CD4-positive, alpha-beta T cell treated with Interferon gamma for 1 hour (primary cell): ENCODE data around the gene FOXO4.

Experiments
- DNase-seq: peaks from one replicate; pipeline ENCODE4 v3.0.0-alpha.2; 2020

FOXO4 gene

DNA sequence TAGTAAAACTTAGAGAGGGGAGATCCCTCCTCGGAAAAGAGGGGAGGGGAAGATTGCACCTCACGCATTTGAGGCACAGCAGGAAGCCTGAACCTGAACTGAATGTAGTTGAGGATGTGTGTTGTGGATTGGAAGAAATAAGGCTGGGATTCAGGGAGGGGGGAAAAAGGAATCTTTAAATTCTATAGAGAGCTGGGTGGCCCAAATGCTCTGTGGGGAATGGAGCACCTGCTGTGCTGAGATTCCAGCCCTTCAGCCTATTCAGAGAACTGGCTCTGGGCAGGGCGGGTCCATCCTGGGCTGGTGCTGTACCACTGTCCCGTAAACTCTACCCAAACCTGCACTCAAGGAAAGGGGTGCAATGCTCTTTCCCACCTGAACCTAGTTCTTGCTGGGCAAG, 4.1 kb downstream of the FOXO4 start:
- no peak for DNase-seq

DNA sequence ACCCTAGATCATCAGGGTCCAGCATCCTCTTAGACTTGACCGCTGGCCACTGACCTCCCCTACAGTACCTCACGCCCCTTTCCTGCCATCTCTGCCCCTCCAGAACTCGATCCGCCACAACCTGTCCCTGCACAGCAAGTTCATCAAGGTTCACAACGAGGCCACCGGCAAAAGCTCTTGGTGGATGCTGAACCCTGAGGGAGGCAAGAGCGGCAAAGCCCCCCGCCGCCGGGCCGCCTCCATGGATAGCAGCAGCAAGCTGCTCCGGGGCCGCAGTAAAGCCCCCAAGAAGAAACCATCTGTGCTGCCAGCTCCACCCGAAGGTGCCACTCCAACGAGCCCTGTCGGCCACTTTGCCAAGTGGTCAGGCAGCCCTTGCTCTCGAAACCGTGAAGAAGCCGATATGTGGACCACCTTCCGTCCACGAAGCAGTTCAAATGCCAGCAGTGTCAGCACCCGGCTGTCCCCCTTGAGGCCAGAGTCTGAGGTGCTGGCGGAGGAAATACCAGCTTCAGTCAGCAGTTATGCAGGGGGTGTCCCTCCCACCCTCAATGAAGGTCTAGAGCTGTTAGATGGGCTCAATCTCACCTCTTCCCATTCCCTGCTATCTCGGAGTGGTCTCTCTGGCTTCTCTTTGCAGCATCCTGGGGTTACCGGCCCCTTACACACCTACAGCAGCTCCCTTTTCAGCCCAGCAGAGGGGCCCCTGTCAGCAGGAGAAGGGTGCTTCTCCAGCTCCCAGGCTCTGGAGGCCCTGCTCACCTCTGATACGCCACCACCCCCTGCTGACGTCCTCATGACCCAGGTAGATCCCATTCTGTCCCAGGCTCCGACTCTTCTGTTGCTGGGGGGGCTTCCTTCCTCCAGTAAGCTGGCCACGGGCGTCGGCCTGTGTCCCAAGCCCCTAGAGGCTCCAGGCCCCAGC, 5.2 kb downstream of the FOXO4 start:
- peak; percentile 13 for DNase-seq

DNA sequence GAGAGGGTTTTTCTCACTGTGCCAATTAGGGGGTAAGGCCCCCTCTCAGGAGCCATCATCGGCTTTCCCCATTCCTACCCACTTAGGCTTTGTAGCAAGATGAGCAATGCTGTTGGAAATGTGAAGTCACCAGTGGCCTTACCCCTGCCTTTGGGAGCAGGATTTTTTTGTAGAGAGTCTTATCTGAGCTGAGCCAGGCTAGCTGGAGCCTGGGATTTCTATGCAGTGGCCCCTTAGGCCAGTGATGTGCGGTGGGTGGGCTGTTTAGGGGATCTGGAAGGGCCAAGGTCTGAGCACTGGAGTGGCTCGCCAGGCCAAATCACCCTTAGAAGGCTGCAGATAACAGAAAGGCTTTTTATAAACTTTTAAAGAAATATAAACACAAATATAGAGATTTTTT, 6.6 kb downstream of the FOXO4 start:
- DNase-seq = no peak

- peak; percentile 61 for DNase-seq
Measured at GRCh38 chrX:71103110-71103983, 7.7 kb downstream of the FOXO4 start.

DNA sequence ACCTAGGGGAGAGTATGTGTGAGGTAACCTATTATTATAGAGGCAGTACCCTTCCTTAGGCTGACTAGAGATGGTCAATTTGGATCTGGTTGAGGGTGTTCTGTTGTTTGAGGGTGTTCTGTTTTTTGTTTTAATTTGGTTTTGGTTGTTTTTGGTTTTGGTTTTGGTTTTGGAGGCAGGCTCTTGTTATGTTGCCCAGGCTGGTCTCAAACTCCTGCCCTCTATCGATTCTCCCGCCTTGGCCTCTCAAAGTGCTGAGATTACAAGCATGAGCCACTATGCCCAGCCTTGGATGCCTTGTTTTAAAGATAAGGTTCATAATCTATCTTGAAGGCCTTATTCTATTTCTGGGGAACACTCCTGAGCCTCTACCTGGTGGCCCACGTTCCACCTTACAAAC, 10.0 kb downstream of the FOXO4 start:
- no peak for DNase-seq

DNA sequence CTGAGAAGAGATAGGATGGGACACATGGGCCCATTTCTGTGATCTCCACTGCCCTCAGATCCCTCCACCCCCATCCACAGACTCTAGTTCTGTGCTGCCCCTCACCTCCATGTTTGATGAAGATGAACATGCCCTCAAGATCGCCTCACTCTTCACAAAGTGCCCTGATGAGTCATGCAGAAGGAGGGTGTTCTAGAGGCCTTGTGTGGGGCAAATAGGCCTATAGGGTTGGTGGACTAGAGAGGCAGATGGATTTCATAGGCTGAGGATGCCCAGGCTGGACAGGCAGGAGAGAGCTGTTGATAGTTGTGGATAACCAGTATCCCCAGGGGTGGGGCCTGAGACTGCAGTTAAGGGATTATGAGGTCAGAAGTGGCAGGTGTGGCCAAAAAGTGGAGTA, 10.8 kb downstream of the FOXO4 start, which contains the start of gene CXorf65:
CXorf65 (minus strand) TSS at position 314 of the 400 bp plus-strand sequence; CDS start at position 130, 184 bp downstream.
- DNase-seq = peak; percentile 25

- DNase-seq = no peak
Measured at GRCh38 chrX:71107245-71107644, 11.6 kb downstream of the FOXO4 start.

DNA sequence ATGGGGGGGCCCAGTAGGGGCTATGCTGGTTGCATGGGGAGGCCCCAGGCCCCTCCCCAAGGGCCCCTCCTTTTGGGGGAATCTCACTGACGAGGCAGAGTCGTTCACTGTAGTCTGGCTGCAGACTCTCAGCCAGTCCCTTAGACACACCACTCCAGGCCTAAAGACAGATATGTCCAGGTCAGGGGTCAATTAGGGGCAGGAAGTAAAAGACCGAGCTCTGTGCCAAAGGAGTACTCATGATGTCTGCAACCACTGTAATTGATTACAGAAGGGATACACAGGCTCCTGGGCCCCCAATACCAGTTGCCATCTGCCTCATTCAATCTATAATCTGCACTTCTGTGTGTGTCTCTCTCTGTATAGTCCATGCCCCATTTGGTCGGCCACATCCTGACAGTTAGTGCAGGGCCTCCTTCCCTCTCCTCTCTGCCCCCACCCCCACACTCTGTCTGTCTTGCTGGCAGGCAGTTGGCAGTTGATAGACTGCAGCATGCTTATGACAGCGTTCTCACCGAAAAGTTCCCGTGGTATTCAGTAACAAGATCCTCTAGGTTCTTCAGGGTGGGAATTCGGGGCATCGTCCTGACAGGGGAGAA, 12.2 kb downstream of the FOXO4 start:
- DNase-seq = peak; percentile 30

- no peak for DNase-seq
Measured at GRCh38 chrX:71109051-71109450, 13.4 kb downstream of the FOXO4 start.

GRCh38 chrX:71111141-71111843, 15.6 kb downstream of the FOXO4 start, which contains the start of gene IL2RG:
TSS of gene IL2RG (minus strand) at chrX:71111577. CDS start at chrX:71111539, 38 bp downstream.
- DNase-seq = peak; percentile 90

DNA sequence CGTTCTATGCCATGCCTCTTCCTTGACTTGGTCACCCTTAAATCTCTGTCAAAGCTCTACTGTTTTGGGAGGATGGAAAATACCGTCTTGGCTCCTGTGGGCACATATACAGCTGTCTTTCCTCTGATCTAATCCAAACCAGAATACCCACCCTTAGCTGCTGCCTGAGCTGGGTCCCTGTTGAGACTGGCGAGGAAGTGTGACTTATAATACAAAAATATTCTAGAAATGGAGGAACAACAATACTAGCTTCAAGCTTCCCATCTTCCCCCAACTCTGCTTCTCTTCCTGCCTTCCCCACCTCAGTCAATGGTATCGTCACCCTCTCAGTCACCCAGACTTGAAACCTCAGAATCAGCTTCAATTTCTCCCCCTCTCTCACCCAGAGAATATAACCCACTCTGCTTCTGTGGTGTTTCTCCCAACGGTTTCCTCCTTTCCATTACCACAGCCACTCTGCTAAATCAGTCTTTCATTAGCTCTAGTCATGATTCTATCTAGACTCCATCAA, 16.3 kb downstream of the FOXO4 start:
- DNase-seq = peak; percentile 13

DNA sequence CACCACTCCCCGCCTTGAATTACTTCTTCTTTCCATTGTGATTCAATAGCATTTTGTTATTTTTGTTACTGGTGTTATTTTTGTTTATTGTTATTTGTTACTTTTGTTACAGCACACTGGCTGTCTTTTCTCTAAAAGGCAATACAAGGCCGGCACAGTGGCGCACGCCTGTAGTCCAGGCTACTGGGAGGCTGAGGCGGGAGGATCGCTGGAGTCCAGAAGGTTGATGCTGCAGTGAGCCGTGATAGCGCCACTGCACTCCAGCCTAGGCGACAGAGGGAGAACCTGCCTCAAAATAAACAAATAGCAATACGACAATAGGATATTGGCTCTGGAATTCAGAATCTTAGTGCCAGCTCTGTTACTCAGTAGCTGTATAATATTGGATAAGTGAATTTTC, 21.7 kb downstream of the FOXO4 start:
- no peak for DNase-seq

DNA sequence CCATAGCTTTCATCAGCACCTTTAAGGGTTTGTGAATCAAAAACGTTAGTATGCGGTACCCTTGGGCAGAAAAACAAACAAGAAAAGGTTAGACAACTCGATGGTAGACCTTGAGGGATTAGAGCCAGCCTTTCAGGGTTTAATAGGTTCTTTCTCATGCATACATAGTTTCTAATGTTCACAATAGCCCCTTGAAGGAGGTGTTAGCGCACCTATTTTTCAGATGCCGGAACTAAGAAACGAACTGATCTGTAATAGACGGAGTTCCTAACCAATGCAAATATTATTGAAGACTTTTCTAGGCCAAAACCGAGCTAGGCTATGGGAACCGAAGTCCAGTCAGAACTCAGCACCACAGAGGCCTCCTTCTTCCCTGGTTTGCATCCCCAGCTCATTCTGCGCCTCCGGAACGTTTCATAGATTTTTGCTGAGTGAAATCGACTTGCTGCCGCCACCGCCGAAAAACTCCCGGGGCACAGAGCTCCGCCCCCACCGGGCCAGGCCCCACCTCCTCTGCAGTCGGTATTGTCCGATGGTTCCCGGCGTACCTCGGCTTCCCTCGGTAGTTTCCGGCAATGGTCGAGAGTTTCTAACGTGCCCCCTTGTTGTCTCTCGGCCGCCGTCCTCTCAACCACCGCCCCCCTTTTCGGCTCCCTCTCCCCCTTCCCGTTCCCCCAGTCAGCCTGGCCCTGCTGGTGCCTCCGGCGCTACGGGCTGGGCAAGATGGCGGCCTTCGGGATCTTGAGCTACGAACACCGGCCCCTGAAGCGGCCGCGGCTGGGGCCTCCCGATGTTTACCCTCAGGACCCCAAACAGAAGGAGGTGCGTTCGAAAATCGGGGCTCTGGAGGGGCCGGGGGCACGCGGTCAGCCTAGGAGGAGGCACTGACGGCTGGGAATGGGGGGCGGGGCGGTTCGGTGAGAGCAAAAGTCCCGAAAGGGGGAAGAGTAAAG, 22.7 kb downstream of the FOXO4 start, which contains the start of gene MED12:
MED12 (plus strand) TSS at position 565 of the 953 bp plus-strand sequence; CDS start at position 724, 159 bp downstream.
- peak; percentile 83 for DNase-seq

GRCh38 chrX:71118985-71119535, 23.4 kb downstream of the FOXO4 start:
- DNase-seq = no peak

- no peak for DNase-seq
Measured at GRCh38 chrX:71128166-71128833, 32.6 kb downstream of the FOXO4 start.

- peak; percentile 74 for DNase-seq
Measured at GRCh38 chrX:71128915-71129765, 33.5 kb downstream of the FOXO4 start.

DNA sequence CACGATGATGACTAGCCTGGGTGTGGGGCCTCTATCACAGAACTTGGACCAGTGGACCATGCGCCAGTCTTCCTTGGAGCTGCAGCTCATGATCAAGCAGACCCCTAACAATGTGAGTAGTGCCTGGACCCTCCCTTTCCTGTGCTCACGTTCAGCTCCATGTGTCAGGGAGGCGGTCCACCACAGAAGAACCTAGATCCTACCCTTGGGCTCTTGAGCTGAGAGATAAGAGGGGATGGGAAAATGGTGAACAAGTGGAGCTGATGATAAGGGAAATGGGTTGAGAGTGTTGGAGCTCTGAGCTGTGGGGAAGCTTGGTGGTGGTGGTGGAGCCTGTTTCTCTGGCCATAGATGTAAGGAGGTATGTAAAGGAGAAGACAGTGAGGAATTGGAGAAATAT, 35.9 kb downstream of the FOXO4 start:
- no peak for DNase-seq

DNA sequence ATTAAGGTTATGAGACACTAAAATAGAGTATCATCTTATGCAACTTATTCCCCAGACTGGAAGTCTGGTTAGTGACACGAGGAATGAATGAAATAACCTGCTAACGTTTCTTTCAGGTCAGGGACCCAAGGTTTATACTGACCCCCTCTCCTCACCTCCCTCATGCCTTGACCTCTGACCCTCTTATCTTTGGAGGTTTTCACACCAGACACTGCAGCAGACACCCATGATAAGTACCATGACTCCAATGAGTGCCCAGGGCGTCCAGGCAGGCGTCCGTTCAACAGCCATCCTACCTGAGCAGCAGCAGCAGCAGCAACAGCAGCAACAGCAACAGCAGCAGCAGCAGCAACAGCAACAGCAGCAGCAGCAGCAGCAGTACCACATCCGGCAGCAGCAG, 44.8 kb downstream of the FOXO4 start:
- no peak for DNase-seq

DNA sequence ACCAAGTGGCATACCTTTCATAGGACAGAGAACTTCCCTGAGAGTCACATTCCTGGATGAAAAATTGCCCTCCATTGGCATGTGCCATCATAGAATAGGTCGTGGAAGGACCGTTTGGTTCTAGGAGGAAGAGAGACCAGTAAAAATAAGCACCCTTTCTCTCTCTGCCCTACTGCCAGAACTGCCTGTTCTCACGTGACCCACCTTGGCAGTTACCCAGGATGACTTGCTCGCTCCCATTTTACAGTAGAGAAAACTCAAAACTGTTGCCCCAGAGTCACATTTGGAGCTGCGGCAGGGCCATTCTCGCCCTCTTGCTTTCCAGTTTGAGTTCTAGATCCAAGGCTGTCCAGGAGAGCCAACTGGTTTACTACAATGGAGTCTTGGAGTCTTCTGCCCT, 47.9 kb downstream of the FOXO4 start:
- no peak for DNase-seq
